Neural progenitor cell (in vitro differentiated cells): ENCODE data around the gene HIVEP2.

Source experiments
- CTCF ChIP-seq: fragments of 200-600 bp; sonication (generic); IDR thresholded peaks from 2 replicates; pipeline ENCODE4 v1.5.1; 2017; ENCODE audit warnings: antibody characterized with exemption, mild to moderate bottlenecking
- EZH2 ChIP-seq: fragments of 200-600 bp; sonication (generic); IDR thresholded peaks from 2 replicates; pipeline ENCODE4 v1.6.1; 2017; ENCODE audit warnings: antibody characterized with exemption, mild to moderate bottlenecking, moderate library complexity

- no peak for TF ChIP-seq CTCF
- no peak for TF ChIP-seq EZH2
Measured at GRCh38 chr6:142987490-142987889, 42.5 kb upstream of the HIVEP2 start.
